ENCODE measurements around the gene SFI1.

SFI1 gene

DNA sequence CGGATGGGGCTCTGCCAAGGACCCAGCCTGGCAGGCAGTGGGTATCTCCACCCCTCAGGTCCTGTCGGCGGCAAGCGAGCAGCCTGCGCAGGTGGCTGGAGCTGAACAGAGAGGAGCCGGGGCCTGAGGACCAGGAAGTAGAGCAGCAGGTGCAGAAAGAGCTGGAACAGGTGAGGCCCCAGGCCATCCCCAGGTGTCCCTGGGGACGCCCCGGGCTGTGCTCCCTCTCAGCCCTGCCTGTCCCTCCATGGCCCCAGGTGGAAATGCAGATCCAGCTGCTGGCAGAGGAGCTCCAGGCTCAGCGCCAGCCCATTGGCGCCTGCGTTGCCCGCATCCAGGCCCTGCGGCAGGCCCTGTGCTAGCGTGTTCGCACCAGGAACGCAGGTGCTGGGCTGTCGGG is 121.7 kb downstream of the SFI1 start:
- DNase-seq: peak; percentile 86

- DNase-seq: no peak
Measured at GRCh38 chr22:31618471-31619176, 122.3 kb downstream of the SFI1 start.

DNA sequence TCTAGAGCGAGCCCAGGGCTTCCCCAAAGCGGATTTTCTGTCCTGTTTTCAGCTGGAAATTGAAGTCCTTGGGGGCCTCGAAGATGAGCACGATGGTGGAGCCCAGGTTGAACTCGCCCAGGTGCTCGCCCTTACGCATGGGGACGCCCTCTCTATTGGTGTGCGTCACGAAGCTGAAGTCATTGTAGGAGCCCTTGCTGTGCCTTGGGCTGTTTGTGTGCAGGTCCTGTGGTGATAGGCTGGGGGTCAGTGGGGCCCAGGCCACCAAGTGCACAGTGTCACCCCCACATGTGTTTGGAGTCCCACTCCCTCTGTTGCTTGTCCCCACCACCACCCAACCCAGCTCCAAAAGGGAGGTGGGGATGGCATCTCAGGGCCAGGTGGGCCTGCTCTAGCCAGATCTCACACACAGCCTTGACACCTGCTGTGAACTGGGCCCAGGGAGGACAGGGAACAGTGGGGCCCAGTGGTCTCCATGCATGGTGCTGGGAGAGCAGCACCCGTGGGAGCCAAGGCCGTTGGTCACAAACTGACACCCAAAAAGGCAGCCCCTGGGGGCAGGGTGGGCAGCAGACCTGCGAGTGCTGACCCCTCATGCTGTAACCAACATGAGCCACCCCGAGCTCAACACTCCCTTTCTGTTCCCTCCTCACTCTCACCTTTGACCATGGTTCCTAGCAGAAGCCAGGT is 123.4 kb downstream of the SFI1 start:
- DNase-seq: no peak

- no peak for DNase-seq
Measured at GRCh38 chr22:31620756-31621480, 124.6 kb downstream of the SFI1 start.

GRCh38 chr22:31621507-31622124 is 125.3 kb downstream of the SFI1 start:
- DNase-seq: no peak

DNA sequence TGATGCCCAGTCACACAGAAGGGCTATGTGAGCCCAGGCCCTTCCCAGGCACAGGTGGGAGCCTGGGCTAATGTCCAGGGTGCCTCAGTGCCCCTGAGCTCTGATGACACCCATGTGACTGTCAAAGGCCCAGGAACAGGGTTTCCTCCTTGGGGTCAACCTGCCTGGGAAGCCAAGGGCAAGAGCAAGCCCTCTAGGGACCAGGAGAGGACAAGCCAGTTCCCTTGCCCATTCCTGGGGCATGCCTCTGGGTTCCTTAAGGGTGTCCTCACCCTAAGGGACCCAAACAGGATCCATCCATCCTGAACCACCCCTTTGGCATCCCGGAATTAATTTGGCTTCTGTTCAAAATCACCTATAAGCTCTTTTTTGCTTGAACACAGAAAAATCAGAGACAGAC is 126.6 kb downstream of the SFI1 start:
- DNase-seq: no peak

DNA sequence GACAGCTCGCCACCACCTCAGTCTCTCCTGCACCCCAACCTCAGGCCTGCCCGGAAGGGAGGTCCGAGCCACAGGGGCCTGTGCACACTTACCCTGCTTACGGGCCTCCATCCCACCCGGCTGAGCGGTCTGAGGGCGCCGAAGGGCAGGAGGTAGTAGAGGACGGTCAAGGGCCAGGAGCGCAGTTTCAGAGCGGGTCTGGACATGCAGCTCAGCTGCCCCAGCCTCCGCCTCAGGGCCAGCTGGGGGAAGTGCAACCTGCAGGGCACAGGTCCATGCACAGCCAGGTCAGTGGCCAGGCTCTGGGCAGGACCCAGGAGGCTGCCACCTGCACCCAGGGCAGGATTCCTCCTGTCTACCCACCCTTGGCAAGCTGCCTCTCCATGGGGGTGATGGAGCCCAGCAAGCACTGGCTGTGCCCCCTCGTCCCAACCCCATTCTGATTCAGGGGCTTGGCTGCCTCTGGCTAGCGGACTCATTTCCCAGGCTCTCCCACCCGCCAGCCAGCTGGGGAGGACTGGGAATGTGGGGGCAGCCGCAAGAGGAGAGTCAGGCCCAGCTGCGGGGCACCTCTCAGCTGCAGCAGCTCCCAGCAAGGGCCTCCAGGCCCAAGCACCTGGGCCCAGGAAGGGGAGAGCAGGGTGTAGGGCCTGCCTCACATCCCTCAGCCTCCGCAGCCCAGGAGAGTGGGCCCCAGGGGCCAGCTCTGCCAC is 127.4 kb downstream of the SFI1 start:
- DNase-seq: no peak

DNA sequence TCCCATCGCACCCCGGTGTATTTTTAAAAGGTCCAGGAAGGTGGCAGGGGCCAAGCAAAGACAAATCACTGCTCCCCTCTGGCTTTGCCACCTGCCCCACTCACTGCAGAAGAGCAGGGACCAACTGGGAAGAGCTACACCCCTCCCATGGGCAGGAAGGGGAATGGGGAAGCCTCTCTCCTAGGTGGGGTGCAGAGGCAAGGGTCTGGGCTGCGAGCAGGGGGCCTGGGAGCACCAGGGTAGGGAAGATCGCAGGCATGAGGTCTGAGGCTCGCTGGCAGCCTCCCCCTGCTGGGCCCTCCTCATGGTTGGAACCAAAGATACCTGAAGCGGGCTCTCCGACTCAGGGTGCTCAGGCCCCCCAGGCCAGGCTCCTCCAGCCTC is 128.9 kb downstream of the SFI1 start:
- no peak for DNase-seq

DNA sequence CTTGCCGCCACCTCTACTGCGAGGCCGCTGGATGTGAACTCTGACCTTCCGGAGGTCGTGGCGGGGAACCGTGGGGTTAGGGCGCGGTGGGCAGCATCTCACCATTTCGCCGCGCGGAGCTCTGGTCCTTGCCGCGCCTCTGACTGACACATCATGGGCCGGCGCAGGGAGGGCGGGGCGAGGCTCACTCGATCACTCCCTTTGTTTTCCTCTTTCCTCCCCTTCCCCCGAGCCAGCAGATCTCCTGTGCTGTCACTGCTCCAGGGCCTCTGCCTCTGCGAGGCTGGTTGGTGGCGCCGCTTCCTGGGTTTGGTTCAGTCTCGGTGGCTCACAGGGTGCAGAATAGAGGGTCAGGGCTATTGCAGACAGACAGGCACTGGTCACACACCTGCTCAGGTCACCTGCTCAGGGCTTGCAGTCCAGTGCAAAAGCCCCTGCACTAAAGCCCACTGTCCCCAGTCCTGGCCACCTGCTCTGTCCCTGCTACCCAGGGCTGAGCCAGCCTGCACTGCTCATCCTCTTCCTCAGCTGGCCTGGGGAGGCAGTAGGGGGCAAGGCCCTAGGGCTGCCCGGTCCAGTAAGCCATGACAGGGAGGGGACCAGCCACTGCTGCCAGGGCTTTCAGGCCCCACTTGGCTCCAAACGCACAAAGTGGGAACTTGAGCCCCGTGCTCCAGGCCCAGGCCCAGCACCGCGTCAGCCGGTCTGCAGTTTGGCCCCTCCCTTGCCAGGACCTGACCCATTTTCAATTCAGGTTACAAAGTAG is 129.5 kb downstream of the SFI1 start:
- DNase-seq: no peak

DNA sequence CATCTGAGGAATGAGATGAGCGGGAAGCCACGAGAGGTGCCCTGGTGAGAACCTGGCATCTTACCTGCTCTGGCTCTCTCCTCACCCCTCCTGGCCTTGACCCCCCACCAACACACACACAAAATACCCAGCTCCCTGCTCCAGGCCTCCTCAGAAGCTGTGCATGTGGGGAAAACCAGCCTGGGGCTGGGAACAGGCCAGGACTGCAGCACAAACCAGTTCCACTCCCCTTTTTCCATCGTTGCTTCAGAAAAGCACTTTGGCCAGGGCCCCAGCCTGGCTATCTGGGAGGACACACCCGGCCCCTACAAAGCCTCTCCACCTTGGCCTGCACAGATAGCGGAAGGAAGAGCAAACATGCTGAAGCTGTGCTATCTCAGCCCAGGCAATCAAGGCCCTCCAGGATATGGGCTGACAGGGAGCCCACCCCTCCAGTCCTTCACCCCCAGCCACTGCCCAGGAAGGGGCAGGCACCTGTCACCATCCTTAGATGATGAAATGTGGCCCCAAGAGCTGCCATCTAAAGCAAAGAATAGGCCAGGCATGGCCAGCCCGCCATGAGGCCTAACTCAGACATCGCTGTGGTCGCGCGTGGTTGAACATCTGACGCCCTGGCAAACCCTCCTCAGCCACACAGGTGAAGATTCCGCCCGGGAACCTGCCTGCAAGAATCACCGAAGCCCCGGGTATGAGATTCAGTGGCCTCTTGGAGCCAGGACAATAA is 130.3 kb downstream of the SFI1 start:
- peak; percentile 41 for DNase-seq

- no peak for DNase-seq
Measured at GRCh38 chr22:31627223-31627731, 130.9 kb downstream of the SFI1 start.

- no peak for DNase-seq
Measured at GRCh38 chr22:31628362-31628761, 132.0 kb downstream of the SFI1 start.

DNA sequence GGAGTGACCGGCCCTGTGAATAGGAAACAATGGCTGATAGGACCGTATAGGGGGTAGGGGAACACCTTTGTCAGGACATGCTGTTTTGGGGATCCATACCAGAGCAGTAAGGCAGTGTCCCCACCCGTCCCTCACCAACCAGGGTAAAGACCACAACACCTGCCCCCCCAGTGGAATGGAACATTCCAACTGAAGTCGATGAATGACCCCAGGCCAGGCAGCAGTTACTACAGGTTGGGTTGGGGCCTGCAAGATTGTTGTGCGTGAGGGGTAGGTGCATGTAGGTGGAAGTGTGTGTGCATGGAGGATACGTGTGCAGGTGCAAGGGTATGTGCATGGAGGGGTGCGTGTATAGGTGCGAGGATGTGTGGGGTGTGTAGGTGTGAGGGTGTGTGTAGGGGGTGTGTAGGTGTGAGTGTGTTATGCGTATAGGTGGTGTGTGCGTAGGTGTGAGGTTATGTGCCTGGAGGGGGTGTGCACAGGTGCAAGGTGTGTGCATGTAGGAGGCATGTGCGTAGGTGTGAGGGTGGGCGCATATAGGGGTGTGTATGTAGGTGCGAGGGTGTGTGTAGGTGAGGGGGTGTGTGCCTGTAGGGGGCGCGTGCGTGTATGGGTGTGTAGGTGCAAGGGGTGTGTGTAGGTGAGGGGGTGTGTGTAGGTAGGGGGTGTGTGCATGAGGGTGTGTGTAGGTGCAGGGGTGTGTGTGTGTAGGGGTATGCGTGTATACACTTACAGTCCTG is 132.8 kb downstream of the SFI1 start:
- DNase-seq: no peak

DNA sequence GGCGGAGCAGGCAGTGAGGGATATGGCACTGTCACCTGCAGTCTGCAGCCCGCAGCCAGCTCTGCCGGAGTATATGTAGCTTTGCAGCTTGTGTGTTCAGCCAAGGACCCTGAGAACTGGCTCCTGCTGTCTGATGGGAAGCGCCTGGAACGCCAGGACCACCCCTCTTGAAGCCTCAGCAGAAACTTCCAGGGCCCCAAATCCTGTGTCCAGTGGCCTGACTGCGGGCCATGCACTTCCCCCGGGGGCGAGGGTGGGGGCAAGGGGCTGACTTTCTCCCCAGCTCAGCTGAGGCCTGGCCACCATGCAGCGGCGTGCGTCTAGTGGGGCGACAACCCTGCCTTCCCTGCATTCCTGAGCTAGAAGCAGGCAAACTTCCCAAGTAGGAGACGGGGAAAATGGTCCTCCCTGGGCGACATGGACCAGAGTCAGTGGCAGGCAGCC is 133.4 kb downstream of the SFI1 start:
- no peak for DNase-seq

DNA sequence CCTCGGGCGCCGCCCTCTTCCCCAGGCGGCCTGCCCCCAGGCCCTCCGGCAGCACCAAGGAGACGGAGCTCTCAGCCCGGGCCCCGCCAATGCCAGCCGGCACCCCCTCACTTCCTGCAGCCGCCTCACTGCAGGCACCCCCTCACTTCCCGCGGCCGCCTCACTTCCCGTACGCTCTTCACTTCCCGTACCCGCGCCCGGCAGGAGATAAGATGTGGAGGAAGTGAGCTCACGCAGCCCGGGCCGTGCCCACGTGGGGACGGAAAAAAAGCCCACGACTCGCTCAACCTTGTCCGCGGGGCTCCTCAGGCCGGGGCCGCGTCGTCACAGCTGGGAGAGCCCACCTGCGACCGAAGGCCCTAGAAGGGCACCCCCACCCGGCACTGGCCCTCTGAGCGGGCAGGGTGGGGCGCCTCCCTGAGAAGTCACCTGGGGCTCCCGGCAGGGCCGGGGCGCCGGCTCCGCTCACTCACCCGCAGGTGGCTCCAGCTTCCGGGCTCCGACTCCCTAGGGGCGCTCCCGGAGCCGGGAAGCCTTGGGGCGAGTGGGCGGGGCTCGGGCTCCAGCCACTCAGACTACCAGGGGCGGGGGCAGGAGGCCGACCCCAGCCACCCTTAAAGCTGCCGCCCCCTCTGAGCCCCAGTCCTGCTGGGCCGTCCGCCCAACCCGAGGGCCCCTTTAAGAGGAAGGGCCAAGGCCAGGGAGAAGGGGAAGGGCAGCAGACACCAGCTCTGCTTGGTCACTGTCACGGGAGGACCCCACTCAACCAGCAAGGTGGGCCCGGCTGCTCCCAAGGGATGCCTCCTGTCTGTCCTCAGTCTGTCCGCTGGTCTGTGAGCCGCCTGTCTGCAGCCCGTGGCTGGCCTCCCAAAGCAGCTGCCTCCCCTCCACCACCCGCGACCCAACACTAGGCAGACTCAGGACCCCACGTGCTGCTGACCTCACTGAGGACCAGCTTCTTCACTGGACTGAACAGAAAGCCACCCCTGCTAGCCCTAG is 134.3 kb downstream of the SFI1 start:
- no peak for DNase-seq

DNA sequence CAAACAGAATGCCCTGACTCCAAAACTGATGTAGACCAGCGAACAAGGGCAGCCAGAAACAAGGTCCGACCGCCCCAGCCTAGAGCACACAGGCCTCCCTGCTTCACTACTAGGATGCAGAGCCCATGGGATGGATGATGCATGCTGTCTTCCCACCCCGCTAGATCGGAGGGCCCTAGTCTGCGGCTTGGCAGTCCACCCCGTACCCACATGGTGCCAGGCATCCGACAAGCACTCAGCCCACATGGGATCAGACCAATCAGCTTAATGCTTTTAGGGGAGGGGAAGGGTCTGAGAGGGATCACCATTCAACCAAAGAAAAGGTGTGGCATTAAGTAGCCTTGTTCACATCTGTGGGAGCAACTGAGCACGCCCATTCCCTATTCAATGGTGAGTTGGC is 135.1 kb downstream of the SFI1 start:
- DNase-seq: no peak

GRCh38 chr22:31635638-31636306 is 139.4 kb downstream of the SFI1 start:
- no peak for DNase-seq

GRCh38 chr22:31637447-31637890 is 141.1 kb downstream of the SFI1 start:
- no peak for DNase-seq

Data from NCI-H2029 (cell line).